ENCODE data around the gene TBCEL. TPM values are rescaled to one million over a fixed set of nuclear protein-coding genes. Genes with fewer than 3 reads are reported as not detected.

TBCEL gene
- total RNA-seq, 1 experiment from 2014 or later: 23.6 TPM

- BruUV-seq (replicated peaks): no TSS peak
- ChIA-PET POLR2A (no interaction called here), CTCF (no interaction called here)
- intact Hi-C loops (cut with micrococcal nuclease; ENCODE audit: unreplicated experiment): no loop called here
- Mint-ChIP-seq H3K9me3 (ENCODE audit: unreplicated experiment) (no peaks in the 10 kb centered on the region), H3K4me3 (ENCODE audit: unreplicated experiment) (no peak overlapping the region), H3K27ac (ENCODE audit: unreplicated experiment) (no peak overlapping the region), H3K36me3 (ENCODE audit: insufficient read depth, unreplicated experiment) (no peaks in the 10 kb centered on the region), H3K4me1 (ENCODE audit: low read depth, unreplicated experiment) (no peaks in the 10 kb centered on the region), H3K27me3 (ENCODE audit: insufficient read depth, unreplicated experiment) (peaks cover 9% of the 10 kb centered on the region)
- no peak for DNase-seq
- H3K4me3 ChIP-seq (ENCODE audit: low read depth, low read length): no peak overlapping the region
- no peaks in the 10 kb centered on the region for H3K4me1 ChIP-seq
- TF ChIP-seq, protein P1, sequence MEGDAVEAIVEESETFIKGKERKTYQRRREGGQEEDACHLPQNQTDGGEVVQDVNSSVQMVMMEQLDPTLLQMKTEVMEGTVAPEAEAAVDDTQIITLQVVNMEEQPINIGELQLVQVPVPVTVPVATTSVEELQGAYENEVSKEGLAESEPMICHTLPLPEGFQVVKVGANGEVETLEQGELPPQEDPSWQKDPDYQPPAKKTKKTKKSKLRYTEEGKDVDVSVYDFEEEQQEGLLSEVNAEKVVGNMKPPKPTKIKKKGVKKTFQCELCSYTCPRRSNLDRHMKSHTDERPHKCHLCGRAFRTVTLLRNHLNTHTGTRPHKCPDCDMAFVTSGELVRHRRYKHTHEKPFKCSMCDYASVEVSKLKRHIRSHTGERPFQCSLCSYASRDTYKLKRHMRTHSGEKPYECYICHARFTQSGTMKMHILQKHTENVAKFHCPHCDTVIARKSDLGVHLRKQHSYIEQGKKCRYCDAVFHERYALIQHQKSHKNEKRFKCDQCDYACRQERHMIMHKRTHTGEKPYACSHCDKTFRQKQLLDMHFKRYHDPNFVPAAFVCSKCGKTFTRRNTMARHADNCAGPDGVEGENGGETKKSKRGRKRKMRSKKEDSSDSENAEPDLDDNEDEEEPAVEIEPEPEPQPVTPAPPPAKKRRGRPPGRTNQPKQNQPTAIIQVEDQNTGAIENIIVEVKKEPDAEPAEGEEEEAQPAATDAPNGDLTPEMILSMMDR (IDR thresholded peaks at IDR 0.05; ENCODE audit: insufficient read depth in 1 of 2, low read depth in 1 of 2, low read length in 1 of 2, severe bottlenecking in 1 of 2, unreplicated experiment in 1 of 2): no peak
- H3K9me3 ChIP-seq: no peaks in the 10 kb centered on the region
- H3K36me3 ChIP-seq (ENCODE audit: control insufficient read depth, insufficient read depth, low read length): no peaks in the 10 kb centered on the region
- H3K27me3 ChIP-seq (replicated peaks; ENCODE audit: control insufficient read depth, insufficient read depth, low read length): no peaks in the 10 kb centered on the region; the same call in 1 of the 2 replicates
Observed at GRCh38 chr11:120994091-120994859, 29.6 kb upstream of the TBCEL start.

DNA sequence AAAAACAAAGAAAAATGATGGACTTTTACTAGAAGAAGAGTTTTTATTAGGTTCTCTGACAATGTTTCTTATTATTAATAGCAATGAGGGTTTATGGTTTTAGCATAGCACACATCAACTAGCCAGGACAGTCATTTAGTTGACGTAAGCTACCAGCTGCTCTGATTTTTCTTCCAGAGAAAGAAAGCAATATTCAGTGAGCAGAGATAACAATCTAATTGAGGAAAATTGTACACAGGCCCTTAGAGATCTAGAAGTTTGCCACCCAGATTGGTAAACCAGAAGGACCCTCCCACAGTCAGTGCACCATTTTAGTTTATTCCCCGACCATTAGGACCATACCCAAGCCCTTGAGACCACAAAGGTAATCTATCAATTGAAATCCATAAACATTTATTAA lies 28.7 kb upstream of the TBCEL start:
- Histone ChIP-seq H3K4me1 (no peaks in the 10 kb centered on the region), H3K27me3 (replicated peaks; ENCODE audit: control insufficient read depth, insufficient read depth, low read length) (no peaks in the 10 kb centered on the region; the same call in 1 of the 2 replicates), H3K9me3 (no peaks in the 10 kb centered on the region), H3K4me3 (ENCODE audit: low read depth, low read length) (no peak overlapping the region), H3K36me3 (ENCODE audit: control insufficient read depth, insufficient read depth, low read length) (no peaks in the 10 kb centered on the region)
- Mint-ChIP-seq H3K4me3 (ENCODE audit: unreplicated experiment) (no peak overlapping the region), H3K4me1 (ENCODE audit: low read depth, unreplicated experiment) (no peaks in the 10 kb centered on the region), H3K27me3 (ENCODE audit: insufficient read depth, unreplicated experiment) (peaks cover 6% of the 10 kb centered on the region), H3K36me3 (ENCODE audit: insufficient read depth, unreplicated experiment) (no peaks in the 10 kb centered on the region), H3K27ac (ENCODE audit: unreplicated experiment) (no peak overlapping the region), H3K9me3 (ENCODE audit: unreplicated experiment) (no peaks in the 10 kb centered on the region)
- no TSS peak for BruUV-seq (replicated peaks)
- intact Hi-C loops (cut with micrococcal nuclease; ENCODE audit: unreplicated experiment): no loop called here
- CTCF ChIA-PET: interaction anchor here (1.1 kb wide), 1 partner anchor 9 kb away, joined by 3 read pairs; no protein-coding TSS in a partner anchor
- POLR2A ChIA-PET: no interaction called here
- no peak for DNase-seq
- TF ChIP-seq, protein P1 (IDR thresholded peaks at IDR 0.05; ENCODE audit: insufficient read depth in 1 of 2, low read depth in 1 of 2, low read length in 1 of 2, severe bottlenecking in 1 of 2, unreplicated experiment in 1 of 2): no peak

GRCh38 chr11:120996973-120997372 lies 26.9 kb upstream of the TBCEL start:
- Mint-ChIP-seq H3K27me3 (ENCODE audit: insufficient read depth, unreplicated experiment) (peaks cover 7% of the 10 kb centered on the region), H3K4me3 (ENCODE audit: unreplicated experiment) (no peak overlapping the region), H3K36me3 (ENCODE audit: insufficient read depth, unreplicated experiment) (no peaks in the 10 kb centered on the region), H3K4me1 (ENCODE audit: low read depth, unreplicated experiment) (no peaks in the 10 kb centered on the region), H3K27ac (ENCODE audit: unreplicated experiment) (no peak overlapping the region), H3K9me3 (ENCODE audit: unreplicated experiment) (no peaks in the 10 kb centered on the region)
- TF ChIP-seq, protein P1 (IDR thresholded peaks at IDR 0.05; ENCODE audit: insufficient read depth in 1 of 2, low read depth in 1 of 2, low read length in 1 of 2, severe bottlenecking in 1 of 2, unreplicated experiment in 1 of 2): no peak
- intact Hi-C loops (cut with micrococcal nuclease; ENCODE audit: unreplicated experiment): no loop called here
- BruUV-seq (replicated peaks): no TSS peak
- POLR2A ChIA-PET: no interaction called here
- CTCF ChIA-PET: no interaction called here
- no peak overlapping the region for H3K4me3 ChIP-seq (ENCODE audit: low read depth, low read length)
- H3K36me3 ChIP-seq (ENCODE audit: control insufficient read depth, insufficient read depth, low read length): no peaks in the 10 kb centered on the region
- H3K4me1 ChIP-seq: no peaks in the 10 kb centered on the region
- DNase-seq: no peak
- H3K27me3 ChIP-seq (replicated peaks; ENCODE audit: control insufficient read depth, insufficient read depth, low read length): no peaks in the 10 kb centered on the region; the same call in 1 of the 2 replicates
- no peaks in the 10 kb centered on the region for H3K9me3 ChIP-seq

Measured in Caco-2 (cell line).